Measurements from ENCODE around the gene CSF2RB. TPM values are rescaled to one million over a fixed set of nuclear protein-coding genes. Genes with fewer than 3 reads are reported as not detected.

The CSF2RB gene
- total RNA-seq, 1 experiment from 2014 or later = not detected

DNA sequence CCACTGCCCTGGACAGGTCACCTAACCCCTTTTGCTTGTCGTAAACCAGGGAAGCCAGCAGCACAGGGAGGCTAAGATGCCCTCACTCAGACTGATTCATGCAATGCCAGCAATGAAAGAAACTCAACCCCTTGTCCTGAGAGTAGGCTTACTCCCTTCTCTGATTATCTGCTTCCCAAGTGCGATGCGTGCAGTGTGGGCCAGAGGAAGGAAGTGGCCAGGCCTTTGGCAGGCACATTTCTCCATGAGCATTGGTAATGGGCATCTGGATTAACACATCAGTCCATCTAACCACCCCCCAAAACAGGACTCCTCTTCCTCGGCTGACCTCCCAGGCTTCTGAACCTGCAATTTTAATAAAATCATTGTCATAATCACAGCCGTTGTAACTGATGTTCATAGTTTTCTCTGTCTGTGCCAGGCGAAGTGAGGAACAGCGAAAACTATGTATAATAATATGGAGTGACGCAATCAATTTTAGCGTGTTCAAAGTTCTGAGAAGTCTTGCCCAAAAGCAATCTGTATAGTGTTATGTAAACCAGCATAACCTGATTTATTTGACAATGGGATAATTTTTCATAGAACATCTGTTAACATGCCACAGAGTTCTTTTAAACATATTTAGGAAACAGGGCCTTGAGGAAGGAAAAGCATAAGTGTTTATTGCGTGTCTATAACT is 71.9 kb downstream of the CSF2RB start:
- Histone ChIP-seq H4K5ac (ENCODE audit: insufficient read length, low read depth, low read length) (no peak overlapping the region), H3K27ac (ENCODE audit: insufficient read length, low read depth, low read length) (no peak overlapping the region), H2BK120ac (ENCODE audit: low read depth, low read length, poor library complexity, severe bottlenecking) (no peak overlapping the region), H3K79me1 (ENCODE audit: insufficient read depth, low read depth, low read length, poor library complexity, severe bottlenecking) (no peaks in the 10 kb centered on the region), H3K27me3 (ENCODE audit: insufficient read depth, low read length) (no peaks in the 10 kb centered on the region; the same call in 1 of the 2 replicates), H3K9me3 (ENCODE audit: control insufficient read depth, low read depth, low read length) (peaks cover 7% of the 10 kb centered on the region), H3K23ac (ENCODE audit: insufficient read length, low read depth, low read length) (no peak overlapping the region), H3K56ac (ENCODE audit: insufficient read length, low read depth, low read length) (no peak overlapping the region), H3K14ac (ENCODE audit: insufficient read depth, low read length) (no peak overlapping the region), H3K18ac (ENCODE audit: insufficient read length, low read depth, low read length) (no peak overlapping the region), H3K9ac (ENCODE audit: extremely low read depth, insufficient read length, low read length) (no peak overlapping the region), H3K4ac (ENCODE audit: low read depth, low read length) (no peak overlapping the region), H3K79me2 (ENCODE audit: insufficient read depth, low read length) (no peaks in the 10 kb centered on the region), H2BK12ac (ENCODE audit: insufficient read length, low read depth, low read length) (no peak overlapping the region), H4K20me1 (ENCODE audit: control insufficient read depth, insufficient read depth, insufficient read length) (no peaks in the 10 kb centered on the region), H3K4me2 (ENCODE audit: insufficient read depth, insufficient read length, low read length) (no peak overlapping the region), H2BK15ac (ENCODE audit: low read depth, low read length) (no peak overlapping the region), H4K91ac (ENCODE audit: insufficient read length, low read depth, low read length) (no peak overlapping the region), H4K8ac (replicated peaks; ENCODE audit: insufficient read length, low read depth, low read length) (no peak overlapping the region), H3K4me1 (ENCODE audit: insufficient read depth, low read length) (no peaks in the 10 kb centered on the region), H2BK20ac (ENCODE audit: low read depth, low read length, poor library complexity, severe bottlenecking) (no peak overlapping the region), H3K23me2 (ENCODE audit: insufficient read length, low read depth, low read length, poor library complexity, severe bottlenecking) (no peaks in the 10 kb centered on the region), H2AFZ (ENCODE audit: low read length) (no peak overlapping the region), H2AK5ac (ENCODE audit: insufficient read length, low read length) (no peak overlapping the region), H2BK5ac (ENCODE audit: insufficient read length, low read length) (no peak overlapping the region), H3T11ph (ENCODE audit: low read length) (no peak overlapping the region)
- TF ChIP-seq, protein P1, sequence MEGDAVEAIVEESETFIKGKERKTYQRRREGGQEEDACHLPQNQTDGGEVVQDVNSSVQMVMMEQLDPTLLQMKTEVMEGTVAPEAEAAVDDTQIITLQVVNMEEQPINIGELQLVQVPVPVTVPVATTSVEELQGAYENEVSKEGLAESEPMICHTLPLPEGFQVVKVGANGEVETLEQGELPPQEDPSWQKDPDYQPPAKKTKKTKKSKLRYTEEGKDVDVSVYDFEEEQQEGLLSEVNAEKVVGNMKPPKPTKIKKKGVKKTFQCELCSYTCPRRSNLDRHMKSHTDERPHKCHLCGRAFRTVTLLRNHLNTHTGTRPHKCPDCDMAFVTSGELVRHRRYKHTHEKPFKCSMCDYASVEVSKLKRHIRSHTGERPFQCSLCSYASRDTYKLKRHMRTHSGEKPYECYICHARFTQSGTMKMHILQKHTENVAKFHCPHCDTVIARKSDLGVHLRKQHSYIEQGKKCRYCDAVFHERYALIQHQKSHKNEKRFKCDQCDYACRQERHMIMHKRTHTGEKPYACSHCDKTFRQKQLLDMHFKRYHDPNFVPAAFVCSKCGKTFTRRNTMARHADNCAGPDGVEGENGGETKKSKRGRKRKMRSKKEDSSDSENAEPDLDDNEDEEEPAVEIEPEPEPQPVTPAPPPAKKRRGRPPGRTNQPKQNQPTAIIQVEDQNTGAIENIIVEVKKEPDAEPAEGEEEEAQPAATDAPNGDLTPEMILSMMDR (conservative IDR thresholded peaks at IDR 0.05) = no peak
- Mint-ChIP-seq H3K4me3 (no peak overlapping the region), H3K9me3 (peaks cover 15 to 16% of the 10 kb centered on the region in 2 experiments), H3K4me1 (peaks cover 0 to 6% of the 10 kb centered on the region in 2 experiments; a peak in 1 of 4 replicates), H3K36me3 (ENCODE audit: insufficient read depth in 1 of 3, low read depth in 3 of 3) (peaks cover 4 to 6% (median 5%) of the 10 kb centered on the region in 3 experiments; a peak in 4 of 7 replicates), H3K27ac (no peak overlapping the region), H3K27me3 (ENCODE audit: low read depth) (peaks cover 77% of the 10 kb centered on the region)
- no CpG with 5 or more reads among the region's 10 CpGs for WGBS (ENCODE audit: extremely low coverage, insufficient read length, low lambda C conversion rate)
- DNase-seq = no peak
